Mesothelial cell of epicardium (in vitro differentiated cells): ENCODE measurements around the gene CAPN15. TPM values are rescaled to one million over a fixed set of nuclear protein-coding genes. Genes with fewer than 3 reads are reported as not detected.
A peak's percentile ranks its signal among the peaks of the same experiment; 100 is the strongest.

Source experiments
- DNase-seq, 2 experiments: peaks; one replicate each; pipeline ENCODE4 v3.0.0; 2021; ENCODE audit warnings: low spot score in 2 of 2; ENCODE audit not compliant: unreplicated experiment in 2 of 2
- H3K27ac Mint-ChIP-seq: 2 replicates; pipeline ENCODE4 v1.8.0; 2021; ENCODE audit warnings: mixed read lengths
- H3K27me3 Mint-ChIP-seq: 2 replicates; pipeline ENCODE4 v1.8.0; 2021; ENCODE audit warnings: low read depth, mixed read lengths
- H3K36me3 Mint-ChIP-seq: 2 replicates; pipeline ENCODE4 v1.8.0; 2021; ENCODE audit warnings: mixed read lengths
- H3K4me1 Mint-ChIP-seq: 2 replicates; pipeline ENCODE4 v1.8.0; 2021; ENCODE audit warnings: mixed read lengths
- H3K4me3 Mint-ChIP-seq: 2 replicates; pipeline ENCODE4 v1.8.0; 2021; ENCODE audit warnings: mild to moderate bottlenecking, moderate library complexity, mixed read lengths
- H3K9me3 Mint-ChIP-seq: 2 replicates; pipeline ENCODE4 v1.8.0; 2021; ENCODE audit warnings: mixed read lengths
- total RNA-seq: library from RNA; stranded (reverse); gene quantifications from 3 replicates; pipeline ENCODE4 v1.2.1, GENCODE V29; 2021
- TF ChIP-seq, protein P1 (sequence below): fragments of 200-600 bp; sonication (generic); IDR thresholded peaks from one replicate; pipeline ENCODE4 v1.5.0; 2021; ENCODE audit warnings: antibody characterized with exemption; ENCODE audit not compliant: unreplicated experiment

Gene CAPN15
- total RNA-seq, 1 donor from 2014 or later = 49.1 TPM

DNA sequence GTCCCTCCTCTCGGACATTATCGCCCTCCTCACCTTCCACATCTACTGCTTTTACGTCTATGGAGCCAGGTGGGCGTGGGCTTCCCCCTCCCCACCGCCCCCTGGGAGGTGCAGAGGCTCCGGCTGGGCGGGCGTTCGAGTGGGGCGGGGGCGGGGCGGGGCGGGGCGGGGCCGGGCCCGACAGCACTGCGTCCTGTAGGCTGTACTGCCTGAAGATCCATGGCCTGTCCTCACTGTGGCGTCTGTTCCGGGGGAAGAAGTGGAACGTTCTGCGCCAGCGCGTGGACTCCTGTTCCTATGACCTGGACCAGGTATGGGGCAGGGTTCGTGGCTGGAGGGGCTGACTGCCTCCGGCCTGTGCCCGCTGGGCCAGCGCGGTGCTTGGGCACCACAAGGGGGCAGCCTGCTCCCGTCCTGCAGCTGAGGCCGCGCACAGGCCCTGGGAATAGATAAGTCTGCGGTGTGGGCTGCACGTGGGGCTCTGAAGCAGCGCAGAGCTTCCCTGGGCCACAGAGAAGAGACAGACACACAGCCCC is 51.4 kb downstream of the CAPN15 start:
- TF ChIP-seq, protein P1, sequence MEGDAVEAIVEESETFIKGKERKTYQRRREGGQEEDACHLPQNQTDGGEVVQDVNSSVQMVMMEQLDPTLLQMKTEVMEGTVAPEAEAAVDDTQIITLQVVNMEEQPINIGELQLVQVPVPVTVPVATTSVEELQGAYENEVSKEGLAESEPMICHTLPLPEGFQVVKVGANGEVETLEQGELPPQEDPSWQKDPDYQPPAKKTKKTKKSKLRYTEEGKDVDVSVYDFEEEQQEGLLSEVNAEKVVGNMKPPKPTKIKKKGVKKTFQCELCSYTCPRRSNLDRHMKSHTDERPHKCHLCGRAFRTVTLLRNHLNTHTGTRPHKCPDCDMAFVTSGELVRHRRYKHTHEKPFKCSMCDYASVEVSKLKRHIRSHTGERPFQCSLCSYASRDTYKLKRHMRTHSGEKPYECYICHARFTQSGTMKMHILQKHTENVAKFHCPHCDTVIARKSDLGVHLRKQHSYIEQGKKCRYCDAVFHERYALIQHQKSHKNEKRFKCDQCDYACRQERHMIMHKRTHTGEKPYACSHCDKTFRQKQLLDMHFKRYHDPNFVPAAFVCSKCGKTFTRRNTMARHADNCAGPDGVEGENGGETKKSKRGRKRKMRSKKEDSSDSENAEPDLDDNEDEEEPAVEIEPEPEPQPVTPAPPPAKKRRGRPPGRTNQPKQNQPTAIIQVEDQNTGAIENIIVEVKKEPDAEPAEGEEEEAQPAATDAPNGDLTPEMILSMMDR = peak; percentile 52
- no peaks in the 10 kb centered on the region for H3K4me1 Mint-ChIP-seq
- H3K36me3 Mint-ChIP-seq = peaks cover 4% of the 10 kb centered on the region
- H3K9me3 Mint-ChIP-seq = no peaks in the 10 kb centered on the region
- no peak overlapping the region for H3K4me3 Mint-ChIP-seq
- no peak for DNase-seq
- H3K27ac Mint-ChIP-seq = no peak overlapping the region
- H3K27me3 Mint-ChIP-seq = no peaks in the 10 kb centered on the region

DNA sequence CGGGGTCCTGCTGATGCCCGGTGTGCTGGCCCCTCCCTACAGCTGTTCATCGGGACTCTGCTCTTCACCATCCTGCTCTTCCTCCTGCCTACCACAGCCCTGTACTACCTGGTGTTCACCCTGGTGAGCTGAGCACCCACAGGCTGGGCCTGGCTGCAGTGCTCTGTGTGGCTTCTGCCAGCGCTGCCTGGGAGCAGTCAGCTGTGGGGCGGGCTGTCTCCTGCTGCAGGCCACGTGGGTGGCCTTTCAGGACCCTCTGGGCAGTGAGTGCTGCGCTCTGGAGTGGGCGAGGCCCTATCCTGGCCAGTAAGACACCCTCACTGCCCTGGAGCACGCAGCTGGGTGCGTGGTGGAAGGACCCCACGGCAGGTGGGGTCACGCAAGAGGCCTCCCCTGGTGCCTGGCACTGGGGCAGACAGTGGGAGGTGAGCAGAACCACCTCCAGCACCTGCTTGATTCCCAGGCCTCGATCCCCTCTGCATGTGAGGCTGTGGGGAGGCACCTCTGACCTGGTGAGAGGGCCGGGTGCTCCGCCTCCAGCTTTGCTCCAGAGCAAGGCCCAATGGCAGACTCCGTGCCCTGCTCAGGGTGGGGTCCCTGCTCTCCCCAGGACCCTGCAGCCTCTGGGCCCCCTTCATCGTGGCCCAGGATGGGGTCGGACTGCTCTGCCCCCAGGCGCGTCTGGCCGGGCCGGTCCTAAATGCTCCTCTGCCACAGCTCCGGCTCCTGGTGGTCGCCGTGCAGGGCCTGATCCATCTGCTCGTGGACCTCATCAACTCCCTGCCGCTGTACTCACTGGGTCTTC is 52.8 kb downstream of the CAPN15 start:
- H3K36me3 Mint-ChIP-seq = peaks cover 4% of the 10 kb centered on the region
- peaks cover under 1% of the 10 kb centered on the region for H3K4me1 Mint-ChIP-seq
- no peak overlapping the region for H3K4me3 Mint-ChIP-seq
- TF ChIP-seq, protein P1 = no peak
- no peak overlapping the region for H3K27ac Mint-ChIP-seq
- H3K27me3 Mint-ChIP-seq = peaks cover 1% of the 10 kb centered on the region
- no peaks in the 10 kb centered on the region for H3K9me3 Mint-ChIP-seq
- no peak for DNase-seq

DNA sequence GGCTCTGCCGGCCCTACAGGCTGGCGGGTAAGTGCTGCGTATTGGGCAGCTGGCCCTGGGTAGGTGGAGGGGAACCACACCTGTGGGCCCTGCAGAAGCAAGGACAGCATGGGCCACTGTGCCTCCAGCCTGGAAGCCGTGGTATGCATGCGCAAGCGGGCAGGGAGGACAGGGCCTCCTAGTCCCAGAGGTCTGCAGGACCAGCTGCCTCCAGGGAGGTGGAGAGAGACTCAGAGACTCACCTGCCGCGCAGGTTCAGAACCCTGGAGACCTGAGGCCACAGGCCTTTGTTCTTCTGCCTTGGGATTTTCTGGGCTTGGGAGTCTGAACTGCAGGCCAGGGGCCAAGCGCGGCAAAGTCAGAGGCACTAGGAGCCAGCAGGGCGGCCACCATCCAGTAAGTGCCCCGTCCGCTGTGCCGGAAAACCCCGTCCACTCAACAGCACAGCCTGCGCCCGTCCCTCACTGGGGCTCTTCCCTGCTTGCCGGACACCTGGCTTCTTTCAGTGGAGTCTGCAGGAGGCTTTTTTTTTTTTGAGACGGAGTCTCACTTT is 53.5 kb downstream of the CAPN15 start:
- Mint-ChIP-seq H3K36me3 (peaks cover 4% of the 10 kb centered on the region), H3K4me3 (no peak overlapping the region), H3K27me3 (peaks cover 7% of the 10 kb centered on the region), H3K4me1 (peaks cover 7% of the 10 kb centered on the region), H3K27ac (no peak overlapping the region), H3K9me3 (no peaks in the 10 kb centered on the region)
- DNase-seq = no peak
- TF ChIP-seq, protein P1 = no peak

DNA sequence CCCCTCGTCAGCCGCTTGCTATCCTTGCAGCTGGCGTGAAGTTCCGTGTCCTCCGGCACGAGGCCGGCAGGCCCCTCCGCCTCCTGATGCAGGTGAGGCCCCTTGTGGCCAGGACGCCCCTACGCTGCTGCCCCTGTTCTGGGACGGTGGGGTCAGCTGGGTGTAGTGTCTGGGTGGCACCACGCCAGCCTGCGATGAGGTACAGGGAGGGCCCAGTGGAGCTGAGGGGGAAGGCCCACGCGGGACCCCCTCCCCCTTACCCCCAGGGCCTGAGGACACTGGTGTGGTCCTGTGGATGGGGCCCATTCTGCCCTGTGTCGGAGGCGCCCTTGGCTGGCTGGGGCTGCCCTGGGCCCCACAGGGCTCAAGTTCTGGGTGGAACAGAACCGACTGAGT is 54.7 kb downstream of the CAPN15 start:
- Mint-ChIP-seq H3K4me3 (no peak overlapping the region), H3K4me1 (peaks cover 10% of the 10 kb centered on the region), H3K27me3 (peaks cover 7% of the 10 kb centered on the region), H3K27ac (no peak overlapping the region), H3K9me3 (no peaks in the 10 kb centered on the region), H3K36me3 (no peaks in the 10 kb centered on the region)
- TF ChIP-seq, protein P1 = no peak
- DNase-seq = no peak

DNA sequence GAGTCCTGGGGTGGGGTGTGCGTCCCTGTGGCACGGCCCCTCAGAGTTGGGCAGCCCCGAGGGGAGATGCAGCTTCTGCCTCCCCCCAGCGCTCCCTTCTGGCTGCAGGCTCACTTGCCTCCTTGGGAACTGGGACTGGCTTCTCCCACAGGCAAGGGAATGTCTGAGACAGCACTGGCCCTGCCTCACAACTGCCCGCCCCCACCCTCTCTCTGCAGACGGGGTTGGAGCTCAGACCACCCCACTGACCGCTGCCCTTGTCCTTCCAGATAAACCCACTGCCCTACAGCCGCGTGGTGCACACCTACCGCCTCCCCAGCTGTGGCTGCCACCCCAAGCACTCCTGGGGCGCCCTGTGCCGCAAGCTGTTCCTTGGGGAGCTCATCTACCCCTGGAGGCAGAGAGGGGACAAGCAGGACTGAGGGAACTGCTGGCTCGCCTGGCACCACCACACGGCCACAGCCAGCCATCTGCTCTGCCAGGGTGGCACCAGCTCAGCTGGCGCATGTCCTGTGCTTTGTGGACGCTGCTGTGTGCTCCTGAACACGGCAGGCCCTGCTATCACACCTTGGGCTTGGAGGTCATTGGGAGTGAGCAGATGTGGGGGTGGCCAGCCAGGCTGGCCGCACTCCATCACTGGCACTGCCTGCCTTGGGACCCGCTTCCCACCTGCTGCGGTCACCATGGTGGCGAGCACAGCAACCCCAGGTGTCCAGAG is 55.3 kb downstream of the CAPN15 start:
- H3K4me3 Mint-ChIP-seq = no peak overlapping the region
- no peaks in the 10 kb centered on the region for H3K9me3 Mint-ChIP-seq
- peaks cover 7% of the 10 kb centered on the region for H3K27me3 Mint-ChIP-seq
- no peaks in the 10 kb centered on the region for H3K36me3 Mint-ChIP-seq
- H3K27ac Mint-ChIP-seq = no peak overlapping the region
- DNase-seq = no peak
- peaks cover 14% of the 10 kb centered on the region for H3K4me1 Mint-ChIP-seq
- TF ChIP-seq, protein P1 = no peak
